ENCODE measurements around the gene ABCC6.
A peak's percentile ranks its signal among the peaks of the same experiment; 100 is the strongest.

The ABCC6 gene

DNA sequence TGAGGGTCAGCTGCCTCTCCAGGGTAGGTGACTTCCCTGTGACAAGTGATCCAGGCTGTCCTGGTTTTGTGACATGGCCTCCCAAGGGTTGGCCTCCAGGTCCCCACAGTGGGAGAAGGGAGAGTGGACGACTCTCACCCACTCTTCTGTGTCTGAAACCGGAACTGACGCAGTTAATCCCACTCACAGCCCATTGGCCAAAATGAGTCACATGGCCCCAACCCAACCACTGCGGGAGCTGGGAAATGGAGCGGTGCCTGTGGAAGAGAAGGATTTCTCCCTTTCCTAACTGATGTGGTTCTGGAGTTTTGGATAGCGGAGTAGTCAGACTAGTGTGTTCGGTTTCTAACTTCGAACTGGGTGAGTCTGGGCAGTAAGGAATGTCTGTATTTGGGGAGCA, 79.4 kb downstream of the ABCC6 start:
- TF ChIP-seq, protein P1, sequence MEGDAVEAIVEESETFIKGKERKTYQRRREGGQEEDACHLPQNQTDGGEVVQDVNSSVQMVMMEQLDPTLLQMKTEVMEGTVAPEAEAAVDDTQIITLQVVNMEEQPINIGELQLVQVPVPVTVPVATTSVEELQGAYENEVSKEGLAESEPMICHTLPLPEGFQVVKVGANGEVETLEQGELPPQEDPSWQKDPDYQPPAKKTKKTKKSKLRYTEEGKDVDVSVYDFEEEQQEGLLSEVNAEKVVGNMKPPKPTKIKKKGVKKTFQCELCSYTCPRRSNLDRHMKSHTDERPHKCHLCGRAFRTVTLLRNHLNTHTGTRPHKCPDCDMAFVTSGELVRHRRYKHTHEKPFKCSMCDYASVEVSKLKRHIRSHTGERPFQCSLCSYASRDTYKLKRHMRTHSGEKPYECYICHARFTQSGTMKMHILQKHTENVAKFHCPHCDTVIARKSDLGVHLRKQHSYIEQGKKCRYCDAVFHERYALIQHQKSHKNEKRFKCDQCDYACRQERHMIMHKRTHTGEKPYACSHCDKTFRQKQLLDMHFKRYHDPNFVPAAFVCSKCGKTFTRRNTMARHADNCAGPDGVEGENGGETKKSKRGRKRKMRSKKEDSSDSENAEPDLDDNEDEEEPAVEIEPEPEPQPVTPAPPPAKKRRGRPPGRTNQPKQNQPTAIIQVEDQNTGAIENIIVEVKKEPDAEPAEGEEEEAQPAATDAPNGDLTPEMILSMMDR (IDR thresholded peaks at IDR 0.05; ENCODE audit: low read depth, low read length, missing control alignments) = no peak
- no peak for DNase-seq (ENCODE audit: low read depth)
- no peak overlapping the region for H3K4me3 ChIP-seq (ENCODE audit: low read depth, low read length)

DNA sequence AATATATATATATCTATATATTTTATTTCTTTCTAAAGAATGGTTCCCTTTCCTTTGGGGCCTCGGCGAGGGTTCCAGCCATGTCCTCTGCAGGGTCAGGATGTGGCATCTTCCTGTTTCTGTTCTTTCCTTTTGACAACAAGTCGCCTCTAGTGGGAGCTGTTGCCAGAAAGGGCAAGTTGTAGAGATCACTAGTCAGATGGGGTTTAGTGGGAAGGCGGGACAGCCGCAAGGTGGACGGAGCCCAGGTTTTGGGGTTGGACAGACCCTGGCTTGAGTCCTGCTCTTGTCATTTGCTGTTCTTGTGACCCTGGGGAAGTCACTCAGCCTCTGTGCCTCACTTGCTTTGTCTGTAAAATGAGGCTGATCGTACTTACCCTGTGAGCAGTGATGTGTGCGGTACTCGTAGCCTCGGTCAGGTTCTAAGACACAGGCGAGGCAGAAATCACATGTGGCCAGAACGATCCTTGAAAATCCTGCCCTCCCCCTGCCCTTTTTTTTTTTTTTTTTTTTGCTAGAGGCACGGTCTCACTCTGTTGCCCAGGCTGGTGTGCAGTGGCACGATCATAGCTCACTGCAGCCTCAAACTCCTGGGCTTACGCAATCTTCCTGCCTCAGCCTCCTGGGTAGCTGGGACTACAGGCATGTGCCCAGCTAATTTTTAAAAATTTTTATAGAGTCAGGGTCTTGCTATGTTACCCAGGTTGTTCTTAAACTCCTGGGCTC, 80.1 kb downstream of the ABCC6 start:
- TF ChIP-seq, protein P1 (IDR thresholded peaks at IDR 0.05; ENCODE audit: low read depth, low read length, missing control alignments) = peak; percentile 63
- H3K4me3 ChIP-seq (ENCODE audit: low read depth, low read length) = no peak overlapping the region
- DNase-seq (ENCODE audit: low read depth) = no peak

DNA sequence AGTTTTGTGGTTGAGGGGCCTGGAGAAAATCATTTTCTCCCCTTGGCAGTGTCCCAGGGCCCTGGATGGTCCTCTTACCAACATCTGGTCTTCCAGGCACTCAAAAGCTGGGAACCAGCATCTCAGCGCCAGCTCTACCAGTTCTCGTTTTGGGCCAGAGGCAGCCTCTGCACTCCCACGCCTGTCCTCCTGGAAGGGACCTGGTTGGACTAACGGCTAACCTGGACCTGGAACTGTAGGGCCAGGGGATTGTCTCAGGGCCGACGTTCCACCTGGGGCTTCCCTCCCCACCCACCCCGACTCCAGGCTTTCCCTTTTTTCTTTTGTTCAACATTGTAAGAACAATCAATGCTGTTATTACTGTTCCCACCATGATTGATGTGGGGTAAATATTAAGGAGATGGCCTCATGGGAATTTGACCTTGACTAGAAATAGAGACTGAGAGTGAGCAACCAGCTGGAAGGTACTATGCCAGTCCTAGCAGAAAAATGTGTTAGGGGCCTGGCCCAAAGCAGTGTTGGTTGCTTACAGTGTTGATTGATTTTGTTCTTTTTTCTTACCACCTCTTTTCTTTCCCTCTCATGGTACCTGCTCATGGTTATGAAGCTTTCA, 81.4 kb downstream of the ABCC6 start:
- TF ChIP-seq, protein P1 (IDR thresholded peaks at IDR 0.05; ENCODE audit: low read depth, low read length, missing control alignments) = no peak

DNA sequence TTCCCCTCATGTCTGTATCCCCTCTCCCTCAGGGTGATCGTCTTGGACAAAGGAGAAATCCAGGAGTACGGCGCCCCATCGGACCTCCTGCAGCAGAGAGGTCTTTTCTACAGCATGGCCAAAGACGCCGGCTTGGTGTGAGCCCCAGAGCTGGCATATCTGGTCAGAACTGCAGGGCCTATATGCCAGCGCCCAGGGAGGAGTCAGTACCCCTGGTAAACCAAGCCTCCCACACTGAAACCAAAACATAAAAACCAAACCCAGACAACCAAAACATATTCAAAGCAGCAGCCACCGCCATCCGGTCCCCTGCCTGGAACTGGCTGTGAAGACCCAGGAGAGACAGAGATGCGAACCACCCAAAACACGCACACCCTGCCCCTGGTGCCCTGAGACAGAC, 82.2 kb downstream of the ABCC6 start:
- TF ChIP-seq, protein P1 (IDR thresholded peaks at IDR 0.05; ENCODE audit: low read depth, low read length, missing control alignments) = no peak
- H3K4me3 ChIP-seq (ENCODE audit: low read depth, low read length) = no peak overlapping the region
- no peak for DNase-seq (ENCODE audit: low read depth)

More for the DNA sequence above, 81.4 kb downstream of the ABCC6 start:
- H3K4me3 ChIP-seq (ENCODE audit: low read depth, low read length) = no peak overlapping the region
- DNase-seq (ENCODE audit: low read depth) = no peak

DNA sequence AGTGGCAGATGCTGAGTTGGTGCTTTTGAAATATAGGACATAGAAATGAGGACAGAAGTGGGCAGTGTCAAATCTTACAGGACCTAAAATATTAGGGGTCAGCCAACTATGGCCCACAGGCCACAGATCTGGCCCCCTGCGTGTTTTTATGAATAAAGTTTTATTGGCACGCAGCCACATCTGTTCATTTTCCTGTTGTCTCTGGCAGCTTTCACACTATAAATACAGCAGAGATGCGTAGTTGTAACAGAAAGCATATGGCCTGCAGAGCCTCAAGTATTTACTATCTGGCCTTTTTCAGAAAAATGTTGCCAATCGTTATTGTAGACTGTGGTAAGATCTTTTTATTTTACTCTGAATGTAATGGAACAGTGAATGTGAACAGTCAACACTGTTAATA, 82.8 kb downstream of the ABCC6 start:
- H3K4me3 ChIP-seq (ENCODE audit: low read depth, low read length) = no peak overlapping the region
- no peak for DNase-seq (ENCODE audit: low read depth)
- TF ChIP-seq, protein P1 (IDR thresholded peaks at IDR 0.05; ENCODE audit: low read depth, low read length, missing control alignments) = no peak

DNA sequence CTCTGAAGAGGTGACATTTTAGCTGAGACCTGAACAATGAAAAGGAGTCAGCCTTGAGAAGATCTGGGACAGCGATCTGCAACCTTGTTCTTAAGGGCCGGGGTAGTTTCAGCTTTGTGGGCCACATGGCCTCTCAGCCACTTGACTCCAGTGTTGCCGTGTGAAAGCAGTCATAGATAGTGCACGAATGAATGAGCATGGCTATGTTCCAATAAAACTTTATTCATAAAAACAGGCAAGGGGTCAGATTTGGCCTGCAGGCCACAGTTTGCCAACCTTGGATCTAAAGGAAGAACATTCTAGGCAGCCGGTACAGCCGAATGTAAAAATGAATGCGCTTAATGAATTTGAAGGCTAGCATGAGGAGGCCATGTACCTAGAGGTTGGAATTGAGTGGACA, 83.5 kb downstream of the ABCC6 start:
- H3K4me3 ChIP-seq (ENCODE audit: low read depth, low read length) = no peak overlapping the region
- DNase-seq (ENCODE audit: low read depth) = no peak
- TF ChIP-seq, protein P1 (IDR thresholded peaks at IDR 0.05; ENCODE audit: low read depth, low read length, missing control alignments) = no peak

DNA sequence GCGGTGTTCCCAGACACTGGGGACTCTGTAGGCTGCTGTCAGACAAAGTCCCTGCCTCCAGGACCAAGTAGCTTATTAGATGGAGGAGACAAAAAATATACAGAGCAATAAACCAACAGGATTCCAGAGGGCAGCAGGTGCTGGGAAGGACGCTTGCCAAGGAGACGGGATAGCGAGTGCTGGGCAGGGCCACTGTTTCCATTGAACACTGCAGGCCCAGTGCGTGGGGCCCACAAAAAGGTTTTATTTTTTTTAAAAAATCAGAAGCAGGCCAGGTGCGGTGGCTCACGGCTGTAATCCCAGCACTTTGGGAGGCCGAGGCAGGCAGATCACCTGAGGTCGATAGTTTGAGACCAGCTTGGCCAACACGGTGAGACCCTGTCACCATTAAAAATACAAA, 84.2 kb downstream of the ABCC6 start:
- no peak for DNase-seq (ENCODE audit: low read depth)
- no peak overlapping the region for H3K4me3 ChIP-seq (ENCODE audit: low read depth, low read length)
- TF ChIP-seq, protein P1 (IDR thresholded peaks at IDR 0.05; ENCODE audit: low read depth, low read length, missing control alignments) = no peak

All from GM12864 (cell line).